Measurements from ENCODE around the gene SMAD7.

Gene SMAD7

DNA sequence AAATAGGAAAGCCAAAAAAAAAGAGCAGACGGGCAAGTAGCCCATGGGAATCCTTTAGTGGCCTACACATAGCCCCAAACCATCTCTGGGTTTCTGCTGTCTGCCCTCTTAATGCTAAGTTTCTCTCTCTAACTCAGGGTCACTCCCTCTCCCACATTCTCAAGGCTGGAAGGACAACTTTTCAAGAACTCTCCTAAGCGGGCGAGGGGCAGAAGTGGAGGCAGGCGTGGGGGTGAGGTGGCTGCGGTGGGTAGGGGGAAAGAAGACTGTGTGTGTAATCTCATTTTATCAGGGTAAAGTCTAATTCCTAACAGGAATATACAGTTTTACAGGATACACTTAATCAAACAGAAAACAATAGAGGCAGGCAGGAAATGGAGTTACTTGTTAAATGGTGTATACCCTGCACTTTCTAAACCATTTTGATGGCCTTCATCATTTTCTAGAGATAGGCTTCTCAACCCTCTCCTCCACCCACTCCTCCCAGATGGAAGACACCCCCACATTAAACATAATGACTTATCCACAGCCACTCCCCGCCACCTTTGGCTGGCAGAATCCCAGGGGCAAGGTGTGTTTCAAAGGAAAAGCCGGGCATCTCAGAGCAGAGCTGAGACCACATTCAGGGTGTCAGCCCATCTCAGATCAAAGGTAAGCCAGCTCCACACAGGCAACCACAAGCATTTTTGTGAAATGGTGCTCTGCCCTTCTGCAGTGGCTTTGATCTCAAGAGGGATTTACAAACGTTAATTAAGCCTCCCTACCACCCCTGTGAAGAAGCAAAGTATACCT is 6.8 kb downstream of the SMAD7 start:
- DNase-seq: no peak

DNA sequence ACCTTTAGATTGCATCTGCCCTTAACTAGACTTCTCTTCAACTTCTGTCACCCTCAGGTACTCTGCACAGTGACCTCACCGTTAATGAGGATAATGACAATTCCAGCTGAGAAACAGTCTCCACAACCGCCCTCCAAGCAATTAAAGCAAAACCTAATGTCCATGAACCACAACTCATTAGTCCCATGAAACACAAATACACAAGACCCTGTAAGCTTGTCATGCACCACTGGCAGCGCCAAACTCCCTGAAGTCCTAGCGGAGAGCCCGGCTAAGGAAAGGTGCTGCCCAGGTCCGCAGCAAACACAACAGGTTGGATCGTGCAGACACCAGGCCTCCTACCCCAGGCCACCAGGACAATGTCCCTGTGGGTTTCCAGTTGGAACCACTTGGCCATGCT is 7.4 kb downstream of the SMAD7 start:
- DNase-seq: no peak

DNA sequence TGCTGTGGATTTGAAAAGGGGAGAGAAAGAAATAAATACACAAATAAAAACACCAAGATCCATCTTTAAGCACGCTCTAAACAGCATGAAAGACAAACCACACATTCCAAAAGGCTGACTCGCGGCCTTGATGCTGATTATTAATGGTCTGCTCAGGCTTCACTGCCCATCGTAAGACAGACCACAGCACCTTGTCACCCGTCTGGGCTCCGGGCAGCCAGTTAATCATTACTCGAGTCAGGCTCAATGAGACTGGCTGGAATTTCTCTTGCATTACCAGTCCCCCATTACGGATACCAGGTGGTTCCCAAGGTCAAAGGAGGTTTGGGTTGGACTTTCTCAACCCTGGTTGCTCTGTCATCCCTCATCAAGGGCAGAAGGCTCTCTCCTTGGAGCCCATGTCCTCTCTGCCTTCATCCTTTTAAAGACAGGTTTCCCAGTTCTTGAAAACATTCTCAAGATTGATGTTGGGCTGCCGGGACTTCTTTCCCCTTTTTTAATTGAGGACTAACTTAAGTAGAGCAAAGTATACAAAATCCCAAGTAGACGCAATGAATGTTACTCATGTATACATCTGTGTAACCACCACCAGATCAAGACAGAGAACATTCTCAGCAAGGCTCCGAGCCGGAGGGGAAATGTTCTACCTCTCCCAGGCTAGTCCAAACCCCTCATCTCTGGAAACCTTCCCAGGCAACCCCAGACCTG is 8.1 kb downstream of the SMAD7 start:
- DNase-seq: no peak

DNA sequence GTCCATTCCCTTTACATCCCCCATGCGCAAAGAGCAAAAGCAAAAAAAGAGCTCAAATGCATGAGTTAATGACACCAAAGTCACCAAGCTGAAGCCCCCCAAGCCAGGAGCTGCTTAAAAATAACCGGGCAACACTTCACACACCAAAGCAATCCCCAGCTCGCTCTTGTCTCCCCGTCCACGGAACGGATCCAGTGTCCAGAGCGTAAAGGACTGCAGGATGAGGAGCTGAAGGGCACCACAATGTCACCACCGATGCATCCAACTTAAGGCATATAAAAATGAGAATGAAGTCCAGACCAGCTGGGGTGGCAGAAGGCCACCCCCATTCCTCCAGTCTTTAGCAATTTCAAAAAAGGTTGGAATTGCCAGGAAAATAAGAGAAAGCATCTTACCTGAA is 8.7 kb downstream of the SMAD7 start:
- no peak for DNase-seq

DNA sequence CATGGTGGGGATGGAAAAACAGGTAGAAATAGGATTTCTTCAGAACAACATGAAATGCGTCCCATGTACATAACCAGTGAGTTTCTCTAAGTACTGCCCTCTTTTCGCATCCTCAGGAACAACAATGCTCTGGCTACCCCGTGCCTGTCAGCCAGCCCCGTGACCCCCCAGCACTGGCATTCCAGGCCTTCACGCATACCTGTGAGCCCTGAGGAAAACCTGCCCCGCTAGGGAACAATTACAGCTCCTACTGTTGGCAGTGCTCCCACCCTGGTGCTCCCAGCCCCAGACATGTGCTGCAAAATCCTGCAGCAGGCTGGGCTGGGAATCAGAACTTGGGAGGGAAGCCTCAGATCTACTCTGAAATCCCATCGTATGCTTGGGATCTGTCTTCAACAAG is 9.1 kb downstream of the SMAD7 start:
- no peak for DNase-seq

DNA sequence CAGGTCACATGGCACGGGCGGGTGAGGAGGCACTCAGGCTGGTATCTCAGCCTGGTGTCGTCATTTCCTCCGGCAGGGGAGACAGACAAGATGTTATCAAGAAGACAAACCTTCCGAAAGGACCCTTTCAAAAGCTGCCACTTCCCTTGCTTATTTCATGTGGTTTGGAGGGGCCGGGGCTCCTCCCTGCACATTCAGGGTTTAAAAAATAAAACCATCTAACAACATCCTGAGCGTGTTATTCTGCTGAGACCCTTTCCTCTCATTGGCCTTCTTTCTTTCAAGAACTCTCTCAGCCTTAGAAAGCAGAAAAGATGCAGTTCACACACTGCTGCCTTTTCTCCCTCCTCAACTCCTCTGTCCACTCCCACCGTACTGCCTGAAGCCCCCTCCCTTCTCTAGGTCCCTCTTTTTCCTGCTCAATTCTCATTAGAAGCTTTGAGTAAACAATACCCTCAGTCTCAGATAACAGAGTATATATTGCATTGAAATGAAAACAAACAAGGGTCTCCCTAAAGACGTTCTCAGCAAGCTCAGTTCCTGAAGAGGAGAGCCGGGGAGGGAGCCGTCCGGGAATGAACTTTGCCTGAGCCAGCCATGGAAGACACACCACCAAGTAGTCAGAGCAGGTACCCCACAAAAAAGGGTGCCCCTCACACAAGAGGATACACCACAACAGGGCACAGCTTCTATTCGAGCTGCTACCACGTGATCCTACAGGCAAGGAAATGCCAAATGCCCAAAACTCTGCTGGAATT is 9.7 kb downstream of the SMAD7 start:
- no peak for DNase-seq

DNA sequence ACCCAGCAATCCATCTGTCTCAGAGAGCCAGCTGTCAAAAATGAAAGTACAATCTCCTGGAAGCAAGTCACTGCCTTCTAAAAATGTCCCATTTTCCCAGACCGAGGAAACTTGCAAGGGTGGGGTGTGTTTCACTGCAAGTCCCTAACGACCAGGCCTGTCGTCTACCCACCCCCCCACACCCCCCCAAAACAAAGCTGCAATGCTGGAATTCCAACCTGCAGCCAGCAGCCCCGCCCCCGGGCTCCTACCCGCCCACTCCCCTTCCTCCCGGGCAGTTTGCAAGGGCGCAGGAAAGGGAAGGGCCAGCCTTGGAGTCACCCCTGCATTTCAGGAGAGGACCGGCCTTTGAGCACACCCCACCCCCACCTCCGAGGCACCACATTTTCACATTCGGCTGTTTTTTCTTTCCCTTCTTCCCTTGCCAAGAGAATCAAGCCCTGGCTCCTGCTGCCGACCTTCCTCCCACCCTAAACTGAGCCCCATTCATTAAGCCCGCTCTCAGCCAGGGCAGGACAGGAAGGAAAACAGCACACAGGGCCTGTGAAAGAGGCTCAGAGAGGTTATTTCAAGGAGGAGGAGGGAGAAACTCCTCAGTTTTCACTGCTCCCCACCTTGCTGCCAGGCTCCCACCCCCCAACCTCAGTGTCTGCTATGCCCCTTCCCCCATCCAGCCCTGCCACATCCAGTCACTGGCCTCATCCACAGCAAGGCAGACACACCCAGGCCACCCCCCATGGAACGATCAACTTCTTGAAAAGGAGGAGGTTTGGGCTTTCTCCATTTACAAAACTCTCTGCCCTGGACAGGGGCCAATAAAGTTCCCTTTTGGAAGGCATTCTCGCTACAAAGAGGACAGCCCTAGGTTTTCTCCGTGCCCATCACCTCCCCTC is 11.3 kb downstream of the SMAD7 start:
- no peak for DNase-seq

DNA sequence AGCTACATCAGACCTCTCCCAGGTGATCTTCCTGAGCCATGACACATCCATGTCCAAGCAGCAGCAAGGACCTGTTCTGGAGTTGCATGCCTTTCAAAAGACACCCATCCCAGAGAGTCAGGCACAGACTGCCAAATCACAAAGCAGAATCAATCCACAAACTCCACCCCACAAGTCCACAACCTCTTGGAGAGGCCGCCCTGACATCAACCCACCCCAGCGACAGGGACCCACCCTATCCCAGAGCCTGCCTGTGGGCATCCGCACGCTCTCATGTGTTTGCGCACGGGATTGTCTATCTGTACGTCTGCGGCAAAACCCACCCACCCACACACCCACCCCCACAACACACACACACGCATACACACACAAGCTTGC is 11.9 kb downstream of the SMAD7 start:
- DNase-seq: no peak

DNA sequence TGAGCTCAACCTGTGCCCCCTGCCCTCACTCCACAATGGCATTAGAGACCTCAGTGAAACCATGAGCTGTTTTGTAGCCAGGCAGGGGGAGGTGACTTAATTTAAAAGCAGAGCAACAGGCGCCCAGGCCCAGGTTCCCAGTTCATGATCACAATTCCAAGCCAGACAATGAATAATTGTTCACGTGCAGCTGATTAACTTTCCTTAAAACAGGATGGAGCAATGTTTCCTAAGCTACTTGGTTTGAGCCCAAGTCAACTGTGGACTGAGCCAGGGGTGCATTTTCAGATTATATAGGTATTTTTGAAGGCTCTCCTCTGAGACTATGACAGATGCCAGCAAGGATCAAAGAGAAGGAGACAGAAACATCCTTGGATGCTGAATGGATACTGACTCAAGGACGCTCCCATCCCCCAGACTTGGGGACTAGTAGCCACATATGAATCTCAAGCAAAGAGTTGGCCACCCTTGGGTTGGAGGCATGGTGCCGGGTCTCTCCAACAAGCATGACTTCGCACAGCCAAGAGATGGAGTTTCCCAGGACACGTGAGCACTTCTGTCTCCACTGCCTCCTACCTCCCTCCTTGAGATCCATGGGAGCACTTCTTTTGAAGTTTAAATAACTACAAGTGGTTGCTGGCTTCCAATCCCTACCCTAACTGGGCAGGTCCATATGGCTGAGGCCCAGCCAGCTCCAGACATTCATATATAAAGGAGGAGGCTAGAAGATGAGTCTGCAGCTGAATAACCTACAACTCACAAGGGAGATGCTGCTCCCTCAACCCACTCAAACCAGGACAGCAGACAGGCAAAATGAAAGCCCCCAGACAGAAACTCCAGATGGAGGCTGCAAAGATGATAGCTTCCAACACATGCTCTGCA is 12.7 kb downstream of the SMAD7 start:
- DNase-seq: no peak

DNA sequence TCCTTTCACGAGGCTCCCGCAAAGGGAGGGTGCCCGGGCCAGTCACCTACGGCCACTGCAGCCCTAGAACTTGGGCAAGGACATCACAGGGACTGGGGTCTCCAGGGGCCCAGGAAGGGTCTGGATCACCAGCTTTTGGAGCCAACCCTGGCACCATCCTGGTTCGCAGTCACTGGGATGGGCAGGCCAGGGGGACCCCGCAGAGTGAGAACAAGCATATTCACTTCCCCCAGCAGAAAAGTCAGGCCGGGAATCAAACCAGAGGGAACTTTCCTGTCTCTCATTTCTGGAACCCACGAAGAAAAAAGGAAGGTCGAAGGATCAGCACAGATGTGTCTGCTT is 15.4 kb downstream of the SMAD7 start:
- DNase-seq: no peak

DNA sequence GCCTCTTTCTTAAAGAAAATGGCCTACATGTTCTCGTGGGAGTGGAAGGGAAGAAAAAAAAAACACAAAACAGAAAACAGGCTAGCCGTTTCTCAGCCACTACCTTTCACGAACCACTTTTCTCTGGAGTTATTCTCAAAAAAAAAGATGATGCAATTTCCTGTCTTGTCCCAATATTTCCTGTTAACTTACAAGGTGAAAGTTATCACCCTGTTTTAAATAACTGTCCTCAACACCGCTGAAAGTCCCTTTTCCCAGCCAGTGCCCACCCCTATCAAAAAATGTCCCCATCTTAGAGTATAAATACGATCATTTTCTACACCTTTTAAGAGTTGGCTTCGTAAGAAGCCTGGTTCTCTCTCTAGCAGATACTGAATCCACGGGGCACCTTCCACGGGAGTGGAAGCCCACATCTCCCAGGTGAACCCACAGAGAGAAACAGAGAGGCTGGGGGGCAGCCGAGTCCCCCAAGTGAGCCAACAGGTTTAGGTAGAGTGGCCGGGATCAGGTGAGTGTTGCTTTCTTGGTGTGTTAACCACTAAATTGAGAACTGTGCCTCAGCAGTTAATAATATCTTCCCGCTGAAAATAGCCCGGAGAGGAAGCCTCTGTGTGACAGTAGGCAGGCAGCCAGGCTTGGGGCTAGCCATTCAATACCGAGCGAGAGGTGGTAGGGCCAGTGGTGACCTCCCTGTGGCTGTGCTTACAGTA is 15.9 kb downstream of the SMAD7 start:
- DNase-seq: no peak

DNA sequence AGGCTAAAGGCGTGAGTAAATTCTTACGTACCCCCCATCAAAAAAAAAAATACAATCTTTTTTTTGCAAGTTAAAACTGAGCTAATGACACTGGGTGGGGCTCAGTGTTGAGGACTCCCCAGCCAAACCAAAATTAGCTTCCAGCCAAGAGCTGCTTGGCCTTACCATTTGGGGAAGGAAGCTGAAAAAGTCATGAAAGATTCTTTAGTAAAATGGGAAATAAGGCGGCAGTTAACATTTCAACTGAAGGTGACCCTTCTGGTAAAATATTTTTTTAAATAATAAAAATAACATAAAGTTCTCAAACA is 16.4 kb downstream of the SMAD7 start:
- no peak for DNase-seq

DNA sequence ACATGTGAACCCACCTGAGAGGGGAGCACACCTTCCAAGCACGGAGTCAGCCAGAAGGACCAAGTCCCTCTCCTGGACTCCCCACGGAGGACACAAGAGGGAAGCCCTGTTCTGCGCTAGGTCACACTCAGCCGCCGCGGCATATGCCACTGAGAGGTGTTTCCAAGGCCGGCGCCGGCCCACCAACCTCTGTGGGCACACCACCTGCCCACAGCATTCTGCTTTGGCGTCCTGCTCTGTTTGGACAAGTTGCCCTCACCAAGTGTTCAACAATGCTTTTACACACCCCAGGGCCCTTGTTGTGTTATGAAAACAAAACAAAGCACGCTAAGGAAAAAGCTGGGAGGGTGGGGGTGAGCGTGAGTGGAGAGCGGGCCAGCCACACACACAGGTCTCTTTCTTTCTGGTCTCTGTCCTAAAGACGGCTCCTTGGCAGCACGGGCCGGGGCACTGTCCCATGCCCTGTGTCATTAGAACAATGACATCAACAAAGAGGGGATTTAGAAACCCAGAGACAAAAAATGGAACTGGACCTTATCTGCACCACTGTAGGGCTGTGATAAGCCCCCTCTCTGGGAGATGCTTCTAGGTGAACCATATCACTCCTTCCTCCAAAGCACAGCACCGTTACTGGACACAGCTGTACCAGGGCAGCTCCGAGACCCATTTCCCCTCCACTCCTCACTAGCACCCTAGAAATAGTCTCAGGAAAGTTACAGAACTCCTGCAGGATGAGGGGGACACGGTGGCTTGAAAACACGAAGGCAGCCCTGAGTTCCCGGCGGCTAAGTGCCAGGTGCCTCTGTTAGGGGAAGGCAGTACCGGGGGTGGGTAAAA is 17.0 kb downstream of the SMAD7 start:
- no peak for DNase-seq

DNA sequence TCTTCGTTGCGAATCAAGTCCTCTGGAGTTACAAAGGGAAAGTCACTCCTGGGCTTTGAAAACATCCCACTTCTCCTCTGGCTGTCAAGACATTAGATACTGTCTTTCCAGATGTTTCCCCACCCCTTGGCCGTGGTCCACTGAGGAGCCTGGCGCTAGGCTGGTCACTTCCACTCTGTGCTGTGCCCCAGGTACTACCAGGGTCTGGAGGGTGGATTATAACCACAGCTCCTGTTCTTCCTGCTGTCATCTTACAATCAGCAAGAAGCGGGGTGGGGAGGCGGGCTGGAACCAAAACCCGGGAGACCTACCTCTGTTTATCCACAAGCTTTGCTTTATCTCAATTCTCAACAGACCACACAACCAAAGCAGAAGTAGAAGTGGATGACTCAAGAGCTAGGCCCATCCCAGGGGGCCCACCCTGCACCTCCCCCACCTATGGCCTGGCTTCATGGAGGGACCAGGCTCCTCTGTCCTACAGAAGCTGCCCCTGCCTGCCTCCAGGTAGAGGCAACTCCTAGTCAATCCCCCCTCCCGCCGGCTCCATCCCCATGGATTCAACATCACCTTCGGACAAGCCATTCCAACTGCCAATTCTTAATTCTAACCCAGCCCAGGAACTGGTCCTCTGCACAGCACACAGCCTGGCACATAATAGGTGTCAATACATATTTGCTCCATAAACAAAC is 17.8 kb downstream of the SMAD7 start:
- DNase-seq: no peak

DNA sequence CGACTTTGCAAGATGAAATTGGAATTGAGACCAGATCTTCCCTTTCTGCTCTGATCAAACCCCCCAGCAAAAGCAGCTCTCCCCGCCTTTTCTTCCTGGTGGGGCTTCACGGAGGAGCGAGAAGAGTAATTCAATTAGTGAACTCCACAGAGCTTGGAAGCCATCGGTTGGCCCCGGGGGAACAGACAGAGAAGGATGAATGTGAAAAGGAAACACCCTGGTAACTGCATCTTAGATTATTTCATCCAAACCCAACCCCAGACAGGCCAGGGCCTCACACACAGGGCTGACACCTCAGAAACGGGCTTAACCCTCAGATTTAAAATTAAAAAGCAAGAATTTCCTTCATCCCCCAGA is 18.3 kb downstream of the SMAD7 start:
- DNase-seq: no peak

DNA sequence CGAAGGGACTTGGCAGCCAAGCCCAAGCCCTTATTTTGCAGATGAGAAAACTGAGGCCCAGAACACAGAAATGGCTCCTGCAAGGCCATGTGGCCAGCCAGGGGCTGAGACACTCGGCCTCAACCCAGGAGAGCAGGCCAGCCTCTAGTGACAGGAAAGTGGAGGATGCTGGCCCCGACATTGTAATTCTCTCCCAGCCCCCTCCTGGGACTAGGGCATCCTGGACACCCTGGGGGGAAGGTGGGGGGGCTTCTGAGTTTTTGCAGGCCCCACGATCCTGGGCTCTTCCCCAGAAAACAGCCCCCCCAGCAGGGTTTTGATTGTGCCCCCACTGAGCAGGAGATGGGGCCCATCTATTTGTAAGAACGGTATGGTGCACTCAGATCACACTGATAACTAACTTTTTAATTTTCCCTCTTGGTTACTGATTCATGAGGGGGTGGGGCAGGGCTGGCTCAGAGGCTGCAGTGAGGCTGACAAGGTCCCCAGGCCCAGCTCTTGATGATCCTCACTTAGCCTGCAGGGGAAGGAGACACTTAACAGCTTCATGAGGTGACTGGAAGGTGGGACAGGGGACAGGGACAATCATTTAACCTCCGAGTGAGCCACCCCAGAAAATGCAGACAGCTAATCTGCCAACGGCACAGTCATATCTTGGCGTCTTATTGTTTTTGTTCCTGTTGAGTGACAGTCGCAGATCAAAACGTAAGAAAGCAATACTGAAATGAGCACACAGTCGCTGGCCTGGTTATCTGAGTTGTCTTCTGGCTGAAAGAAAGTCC is 18.9 kb downstream of the SMAD7 start:
- DNase-seq: no peak

DNA sequence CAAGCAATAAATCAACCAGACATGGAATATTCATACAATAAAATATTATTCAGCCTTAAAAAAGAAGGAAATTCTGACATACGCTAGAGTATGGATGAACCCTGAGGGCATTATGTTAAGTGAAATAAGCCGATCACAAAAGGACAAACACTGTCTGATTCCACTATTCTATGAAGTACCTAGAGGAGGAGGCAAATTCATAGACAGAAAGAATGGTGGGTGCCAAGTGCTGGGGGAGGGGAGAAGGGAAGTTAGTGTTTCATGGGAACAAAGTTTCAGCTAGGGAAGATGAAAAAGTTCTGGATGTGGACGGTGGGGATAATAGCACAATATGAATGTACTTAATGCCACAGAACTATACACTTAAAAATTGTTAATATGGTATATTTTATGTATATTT is 19.8 kb downstream of the SMAD7 start:
- no peak for DNase-seq

DNA sequence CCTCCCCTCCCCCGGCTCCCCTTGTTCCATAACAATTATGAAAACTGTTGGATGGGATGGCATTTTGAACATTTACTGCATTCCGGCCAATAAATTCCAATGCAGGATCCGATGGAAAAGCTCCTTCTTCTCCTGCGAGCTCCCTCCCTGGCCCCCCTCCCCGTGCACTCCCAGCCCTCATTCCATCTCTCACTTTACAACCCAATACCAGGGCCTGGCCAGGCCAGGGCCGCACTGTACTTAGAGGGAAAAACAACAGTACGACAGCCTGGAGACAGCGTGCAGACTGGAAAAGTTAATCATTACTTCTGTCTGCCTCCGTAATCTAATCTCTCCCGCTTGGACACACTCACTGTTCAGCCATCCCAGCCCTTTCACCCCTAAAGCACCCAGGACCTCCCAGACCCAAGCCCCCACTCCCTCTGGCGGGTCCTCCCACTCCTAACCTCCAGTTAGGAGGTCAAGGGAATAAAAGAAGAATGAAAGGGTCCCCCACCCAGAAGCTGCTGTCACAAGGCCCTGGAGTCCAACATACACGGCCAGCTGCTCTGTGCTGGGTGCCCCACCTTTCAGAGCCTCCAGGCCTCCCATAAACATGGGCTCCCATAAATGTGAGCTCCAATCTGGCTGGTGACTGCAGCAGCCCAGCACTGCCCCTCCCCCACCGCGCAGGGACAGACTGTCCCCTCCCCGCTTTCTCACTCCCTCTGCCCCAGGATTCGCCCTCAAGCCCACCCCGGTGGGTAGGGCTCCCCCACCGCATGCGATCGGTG is 20.6 kb downstream of the SMAD7 start:
- no peak for DNase-seq

Data from NCI-H2107 (cell line).